Choroid plexus epithelial cell (primary cell): ENCODE data around the gene TPTE.
"Not testable (repeated sequence)": the region's sequence is repeated elsewhere in the genome, so short reads cannot be mapped to it uniquely, and the experiment has no call there.

Source experiments
- DNase-seq: peaks from one replicate; pipeline ENCODE4 v3.0.0-alpha.2; 2010; ENCODE audit warnings: low read depth
- H3K4me3 ChIP-seq: 2 replicates; pipeline ENCODE4 v1.5.1; 2011; ENCODE audit warnings: low read depth, mild to moderate bottlenecking, control low read depth, low read length, moderate library complexity
- CTCF ChIP-seq: conservative IDR thresholded peaks from 2 replicates; pipeline ENCODE4 v1.5.1; 2011; ENCODE audit warnings: low read depth, mild to moderate bottlenecking, control low read depth, inconsistent platforms, low read length, moderate library complexity

TPTE gene

GRCh38 chr21:10574531-10575310, 53.3 kb downstream of the TPTE start:
- not testable (repeated sequence) for DNase-seq, H3K4me3 ChIP-seq

- no peak for TF ChIP-seq CTCF
- no peak overlapping the region for H3K4me3 ChIP-seq
- no peak for DNase-seq
Observed at GRCh38 chr21:10575311-10575667, 53.9 kb downstream of the TPTE start.

GRCh38 chr21:10578910-10579309, 57.5 kb downstream of the TPTE start:
- not testable (repeated sequence) for DNase-seq, H3K4me3 ChIP-seq

- H3K4me3 ChIP-seq, DNase-seq: not testable (repeated sequence)
Observed at GRCh38 chr21:10589115-10589514, 67.7 kb downstream of the TPTE start.

GRCh38 chr21:10607074-10607473, 85.7 kb downstream of the TPTE start:
- DNase-seq, H3K4me3 ChIP-seq: not testable (repeated sequence)

GRCh38 chr21:10614285-10614684, 92.9 kb downstream of the TPTE start:
- H3K4me3 ChIP-seq, DNase-seq: not testable (repeated sequence)

GRCh38 chr21:10616061-10616460, 94.7 kb downstream of the TPTE start:
- H3K4me3 ChIP-seq, DNase-seq: not testable (repeated sequence)

- H3K4me3 ChIP-seq = no peak overlapping the region
- no peak for DNase-seq
- TF ChIP-seq CTCF = no peak
Observed at GRCh38 chr21:10616535-10616934, 95.2 kb downstream of the TPTE start.

- H3K4me3 ChIP-seq, DNase-seq: not testable (repeated sequence)
Observed at GRCh38 chr21:10617133-10617752, 95.9 kb downstream of the TPTE start.

- no peak for TF ChIP-seq CTCF
- no peak overlapping the region for H3K4me3 ChIP-seq
- DNase-seq = no peak
Observed at GRCh38 chr21:10627316-10627863, 106.0 kb downstream of the TPTE start.

- not testable (repeated sequence) for H3K4me3 ChIP-seq, DNase-seq
Observed at GRCh38 chr21:10629239-10629638, 107.9 kb downstream of the TPTE start.

- not testable (repeated sequence) for DNase-seq, H3K4me3 ChIP-seq
Observed at GRCh38 chr21:10630829-10631228, 109.4 kb downstream of the TPTE start.

GRCh38 chr21:10631316-10631715, 109.9 kb downstream of the TPTE start:
- not testable (repeated sequence) for H3K4me3 ChIP-seq, DNase-seq

- DNase-seq, H3K4me3 ChIP-seq: not testable (repeated sequence)
Observed at GRCh38 chr21:10638144-10638543, 116.8 kb downstream of the TPTE start.
